NCI-H2171 treated with DMSO at 0.1 percent for 48 hours (cell line): Measurements from ENCODE around the gene NTRK3.

Experiments
- DNase-seq: peaks from one replicate; lab custom pipeline; 2025; lab: John Stamatoyannopoulos, UW

NTRK3 gene

GRCh38 chr15:88179562-88179961, 77.0 kb downstream of the NTRK3 start:
- DNase-seq: no peak

- DNase-seq: no peak
These were observed 77.9 kb downstream of the NTRK3 start for GRCh38 chr15:88178631-88179030.

GRCh38 chr15:88177451-88177850, 79.1 kb downstream of the NTRK3 start:
- DNase-seq: no peak

- DNase-seq: no peak
These were observed 82.0 kb downstream of the NTRK3 start for GRCh38 chr15:88174571-88174970.

- DNase-seq: no peak
These were observed 90.2 kb downstream of the NTRK3 start for GRCh38 chr15:88166082-88166993.

GRCh38 chr15:88161636-88162035, 94.9 kb downstream of the NTRK3 start:
- DNase-seq: no peak

- no peak for DNase-seq
These were observed 101.2 kb downstream of the NTRK3 start for GRCh38 chr15:88155310-88155709.

GRCh38 chr15:88152672-88153071, 103.9 kb downstream of the NTRK3 start:
- no peak for DNase-seq

- no peak for DNase-seq
These were observed 108.8 kb downstream of the NTRK3 start for GRCh38 chr15:88147760-88148159.

GRCh38 chr15:88144921-88145653, 111.5 kb downstream of the NTRK3 start:
- DNase-seq: no peak

- no peak for DNase-seq
These were observed 114.4 kb downstream of the NTRK3 start for GRCh38 chr15:88142121-88142520.

- no peak for DNase-seq
These were observed 115.2 kb downstream of the NTRK3 start for GRCh38 chr15:88141269-88141889.

GRCh38 chr15:88140398-88140797, 116.1 kb downstream of the NTRK3 start:
- DNase-seq: no peak

GRCh38 chr15:88139936-88140335, 116.6 kb downstream of the NTRK3 start:
- DNase-seq: no peak

- DNase-seq: no peak
These were observed 122.7 kb downstream of the NTRK3 start for GRCh38 chr15:88133795-88134194.

GRCh38 chr15:88132499-88132898, 124.0 kb downstream of the NTRK3 start:
- no peak for DNase-seq

- no peak for DNase-seq
These were observed 124.6 kb downstream of the NTRK3 start for GRCh38 chr15:88131937-88132336.

- no peak for DNase-seq
These were observed 129.1 kb downstream of the NTRK3 start for GRCh38 chr15:88127432-88127790.

- DNase-seq: no peak
These were observed 129.7 kb downstream of the NTRK3 start for GRCh38 chr15:88126695-88127431.

GRCh38 chr15:88125576-88125975, 131.0 kb downstream of the NTRK3 start:
- no peak for DNase-seq

- DNase-seq: no peak
These were observed 132.3 kb downstream of the NTRK3 start for GRCh38 chr15:88124199-88124598.

GRCh38 chr15:88121968-88122530, 134.5 kb downstream of the NTRK3 start:
- no peak for DNase-seq
